Measurements from ENCODE around the gene ANKHD1.

The ANKHD1 gene

GRCh38 chr5:140401362-140402257 is at the start of gene ANKHD1:
ANKHD1 (plus strand) TSS chr5:140401833; CDS start chr5:140401968, 135 bp downstream.
- DNase-seq = peak; percentile 100

DNA sequence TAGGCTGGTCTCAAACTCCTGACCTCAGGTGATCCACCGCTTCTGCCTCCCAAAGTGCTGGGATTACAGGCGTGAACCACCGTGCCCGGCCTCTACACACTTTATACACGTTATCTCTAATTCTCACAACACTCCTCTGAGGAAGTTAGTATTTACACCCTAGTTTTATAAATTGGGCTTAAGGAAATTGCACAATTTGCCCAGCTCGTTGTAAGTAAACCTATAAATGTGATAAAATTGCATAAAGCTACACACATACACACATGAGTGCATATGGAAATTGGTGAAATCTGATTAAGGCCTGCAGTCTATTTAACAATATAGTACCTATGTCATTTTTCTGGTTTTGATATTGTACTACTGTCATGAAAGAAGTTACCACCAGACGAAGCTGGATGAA is 46.1 kb upstream of the ANKHD1 start:
- DNase-seq = no peak

DNA sequence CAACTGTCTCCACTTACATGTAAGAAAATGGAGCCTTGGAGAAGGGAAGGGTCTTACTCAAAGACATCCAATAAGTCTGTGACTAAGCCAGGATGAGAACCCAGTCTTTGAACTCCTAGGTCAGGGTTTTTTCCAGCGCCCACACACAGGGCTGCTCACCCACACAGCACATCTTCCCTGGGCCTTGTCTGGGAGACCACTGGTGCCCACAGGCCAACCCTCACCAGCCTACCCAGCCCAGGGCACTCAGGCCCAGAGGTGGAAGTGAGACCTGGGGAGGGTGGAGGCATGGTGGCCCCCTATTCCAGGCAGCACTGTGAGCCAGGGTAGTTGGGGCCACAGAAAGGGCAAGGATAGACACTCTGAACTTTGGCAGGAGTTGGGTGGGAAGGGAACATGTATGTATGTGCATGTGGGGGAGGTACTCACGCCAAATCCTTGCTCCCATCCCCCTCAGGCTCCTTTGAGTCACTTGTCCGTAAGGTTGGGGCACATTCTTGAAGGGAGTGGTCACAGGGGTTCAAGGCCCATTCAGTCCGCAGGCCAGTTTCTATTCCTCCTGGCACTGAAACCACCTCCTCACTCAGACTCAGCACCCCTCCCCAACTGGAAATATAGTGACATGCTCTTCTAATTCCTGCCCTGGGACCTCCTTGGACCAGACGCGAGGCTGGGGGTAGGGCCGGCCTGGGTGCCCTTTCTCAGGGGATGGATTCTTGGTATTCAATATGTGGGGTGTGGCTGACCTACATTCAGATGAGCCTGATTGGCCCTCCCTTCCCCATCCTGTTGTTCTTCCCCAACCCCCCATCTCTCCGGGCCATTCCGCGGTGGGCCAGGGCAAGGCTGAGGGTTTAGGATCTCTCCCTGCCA is 44.5 kb upstream of the ANKHD1 start:
- DNase-seq = peak; percentile 22 to 40

DNA sequence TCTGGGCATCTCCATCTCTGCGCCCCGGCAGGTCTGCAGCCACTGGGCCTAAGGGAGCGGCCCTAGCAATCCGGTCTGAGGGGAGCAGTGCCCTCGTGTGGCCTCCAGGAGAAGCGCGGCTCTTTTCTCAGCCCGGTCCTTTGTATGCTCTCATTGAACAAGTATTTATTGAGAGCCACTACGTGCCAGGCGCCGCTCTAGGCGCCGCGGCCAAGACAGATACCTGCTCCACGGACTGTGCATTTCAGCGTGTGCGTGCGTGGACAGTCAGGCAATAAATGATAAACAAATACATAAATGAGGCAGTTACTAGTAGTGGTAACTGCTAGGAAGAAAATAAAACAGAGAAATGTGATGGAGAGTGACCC is 43.9 kb upstream of the ANKHD1 start:
- DNase-seq = peak; percentile 65 to 91

GRCh38 chr5:140358738-140359310 is 42.8 kb upstream of the ANKHD1 start:
- DNase-seq = no peak

DNA sequence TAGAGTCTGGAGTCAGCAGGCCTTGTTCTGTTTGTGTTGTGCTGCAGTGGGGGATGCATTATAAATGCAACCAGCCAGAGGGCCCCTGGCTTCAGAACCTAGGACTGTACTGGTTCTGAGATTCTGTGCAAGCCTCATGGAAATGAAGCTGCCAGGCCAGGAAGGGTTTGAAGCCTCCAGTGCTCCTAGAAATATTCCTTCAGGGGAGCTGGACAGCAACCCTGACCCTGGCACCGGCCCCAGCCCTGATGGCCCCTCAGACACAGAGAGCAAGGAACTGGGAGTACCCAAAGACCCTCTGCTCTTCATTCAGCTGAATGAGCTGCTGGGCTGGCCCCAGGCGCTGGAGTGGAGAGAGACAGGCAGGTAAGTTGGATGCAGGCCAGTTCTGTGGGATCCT is 41.5 kb upstream of the ANKHD1 start, which contains the start of gene SLC4A9:
SLC4A9 (plus strand) TSS at position 94 of the 400 bp plus-strand sequence; CDS start at position 137, 43 bp downstream.
- DNase-seq = no peak

DNA sequence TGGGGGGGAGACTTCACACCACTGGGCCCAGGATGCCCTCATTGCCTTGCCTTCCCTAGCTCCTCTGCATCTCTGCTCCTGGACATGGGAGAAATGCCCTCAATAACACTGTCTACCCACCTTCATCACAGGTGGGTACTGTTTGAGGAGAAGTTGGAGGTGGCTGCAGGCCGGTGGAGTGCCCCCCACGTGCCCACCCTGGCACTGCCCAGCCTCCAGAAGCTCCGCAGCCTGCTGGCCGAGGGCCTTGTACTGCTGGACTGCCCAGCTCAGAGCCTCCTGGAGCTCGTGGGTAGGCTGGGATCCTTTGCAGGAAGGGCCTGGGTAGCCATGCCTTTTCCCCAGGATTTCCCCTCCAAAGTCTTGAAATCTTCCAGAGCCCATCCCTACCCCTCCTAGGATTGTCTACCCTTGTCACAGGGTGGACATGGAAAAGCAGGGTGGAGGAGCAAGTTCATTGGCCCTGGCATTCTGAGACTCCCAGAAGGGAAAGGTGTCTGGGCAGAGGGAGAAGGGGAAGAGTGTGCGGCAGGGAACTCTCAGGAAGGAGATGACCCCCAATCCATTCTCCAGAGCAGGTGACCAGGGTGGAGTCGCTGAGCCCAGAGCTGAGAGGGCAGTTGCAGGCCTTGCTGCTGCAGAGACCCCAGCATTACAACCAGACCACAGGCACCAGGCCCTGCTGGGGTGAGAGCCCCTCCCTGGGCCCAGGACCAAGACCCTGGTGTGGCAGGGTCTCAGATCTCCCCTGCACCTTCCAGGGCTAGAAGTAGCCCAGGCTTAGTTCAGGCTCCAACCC is 40.8 kb upstream of the ANKHD1 start:
- DNase-seq = no peak

DNA sequence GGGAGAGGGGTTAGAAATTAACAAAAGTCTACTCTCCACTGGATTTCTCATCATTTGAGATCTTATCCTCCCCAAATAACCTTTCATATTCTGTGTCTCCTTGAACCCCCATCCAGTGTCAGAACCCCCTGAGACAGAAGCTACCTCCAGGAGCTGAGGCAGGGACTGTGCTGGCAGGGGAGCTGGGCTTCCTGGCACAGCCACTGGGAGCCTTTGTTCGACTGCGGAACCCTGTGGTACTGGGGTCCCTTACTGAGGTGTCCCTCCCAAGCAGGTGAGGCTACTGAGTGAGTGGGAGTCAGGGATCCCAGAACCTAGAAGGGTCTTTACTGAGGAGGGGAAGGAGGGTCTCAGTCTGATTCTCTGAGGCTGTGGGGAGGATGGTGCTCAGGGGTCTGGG is 39.7 kb upstream of the ANKHD1 start:
- DNase-seq = no peak

GRCh38 chr5:140362311-140362710 is 39.3 kb upstream of the ANKHD1 start:
- DNase-seq = no peak

DNA sequence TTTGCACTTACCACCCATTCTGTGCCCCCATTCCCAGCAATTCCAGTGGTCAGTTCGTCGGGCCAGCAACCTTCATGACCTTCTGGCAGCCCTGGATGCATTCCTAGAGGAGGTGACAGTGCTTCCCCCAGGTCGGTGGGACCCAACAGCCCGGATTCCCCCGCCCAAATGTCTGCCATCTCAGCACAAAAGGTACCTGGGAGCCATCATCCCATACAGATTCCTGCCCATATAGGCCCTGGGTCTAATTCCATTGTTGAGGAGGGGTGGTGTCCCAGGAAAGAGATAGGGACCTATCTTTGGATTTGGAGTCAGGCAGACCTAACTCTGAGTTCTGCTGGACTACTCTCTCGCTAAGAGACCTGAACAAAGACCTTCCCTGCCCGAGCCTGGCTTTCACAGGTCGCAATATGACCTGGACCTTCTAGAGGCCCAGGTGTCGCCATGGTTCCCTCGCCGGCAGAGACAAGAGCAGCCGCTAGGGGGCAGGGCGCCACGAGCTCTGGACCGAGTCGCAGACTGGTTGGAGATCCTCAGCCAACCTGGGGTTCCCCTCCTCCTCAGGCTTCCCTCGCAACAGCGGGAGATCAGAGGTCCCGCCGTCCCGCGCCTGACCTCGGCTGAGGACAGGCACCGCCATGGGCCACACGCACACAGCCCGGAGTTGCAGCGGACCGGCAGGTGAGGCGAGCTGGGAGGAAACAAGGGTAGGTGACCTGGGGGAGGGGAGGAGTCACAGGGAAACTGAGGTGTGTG is 38.6 kb upstream of the ANKHD1 start:
- peak; percentile 61 to 91 for DNase-seq

DNA sequence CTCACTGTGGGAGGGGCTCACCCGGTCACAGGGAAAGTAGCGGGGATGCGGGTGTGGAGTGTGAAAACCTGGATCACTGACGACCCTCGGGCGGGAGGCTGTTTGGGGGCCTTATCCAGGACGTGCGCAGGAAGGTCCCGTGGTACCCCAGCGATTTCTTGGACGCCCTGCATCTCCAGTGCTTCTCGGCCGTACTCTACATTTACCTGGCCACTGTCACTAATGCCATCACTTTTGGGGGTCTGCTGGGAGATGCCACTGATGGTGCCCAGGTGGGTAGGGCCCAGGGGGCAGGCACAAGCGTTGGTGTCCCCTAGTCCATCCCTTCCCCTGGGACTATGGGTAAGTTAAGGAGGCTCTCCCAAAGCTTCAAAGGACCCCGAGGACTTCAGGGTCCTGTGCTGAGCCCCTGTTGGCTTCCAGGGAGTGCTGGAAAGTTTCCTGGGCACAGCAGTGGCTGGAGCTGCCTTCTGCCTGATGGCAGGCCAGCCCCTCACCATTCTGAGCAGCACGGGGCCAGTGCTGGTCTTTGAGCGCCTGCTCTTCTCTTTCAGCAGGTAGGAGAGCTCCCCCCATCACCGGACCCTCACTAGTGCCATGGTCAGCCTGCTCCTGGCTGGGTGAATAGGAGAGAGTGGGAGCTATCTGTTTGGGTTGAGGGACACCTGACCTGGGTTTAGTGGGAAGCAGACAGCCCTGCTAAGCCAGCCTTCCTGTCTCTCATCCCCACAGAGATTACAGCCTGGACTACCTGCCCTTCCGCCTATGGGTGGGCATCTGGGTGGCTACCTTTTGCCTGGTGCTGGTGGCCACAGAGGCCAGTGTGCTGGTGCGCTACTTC is 37.8 kb upstream of the ANKHD1 start:
- DNase-seq = no peak

- no peak for DNase-seq
Measured at GRCh38 chr5:140364472-140364765, 37.2 kb upstream of the ANKHD1 start.

GRCh38 chr5:140365282-140365681 is 36.4 kb upstream of the ANKHD1 start:
- no peak for DNase-seq

DNA sequence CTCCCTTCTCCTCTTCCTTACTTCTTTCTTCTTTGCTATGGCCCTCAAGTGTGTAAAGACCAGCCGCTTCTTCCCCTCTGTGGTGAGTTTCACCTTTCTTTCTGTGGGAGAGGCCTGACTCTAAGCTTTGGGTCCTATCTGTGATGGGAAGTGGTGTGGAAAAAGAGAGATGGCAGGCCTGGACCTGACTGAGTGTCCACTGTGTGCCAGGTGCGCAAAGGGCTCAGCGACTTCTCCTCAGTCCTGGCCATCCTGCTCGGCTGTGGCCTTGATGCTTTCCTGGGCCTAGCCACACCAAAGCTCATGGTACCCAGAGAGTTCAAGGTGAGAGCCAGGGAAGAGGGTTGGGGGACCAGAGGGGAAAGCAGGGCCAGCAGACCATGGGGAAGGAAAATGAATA is 35.7 kb upstream of the ANKHD1 start:
- DNase-seq = no peak

- no peak for DNase-seq
Measured at GRCh38 chr5:140366589-140367255, 34.9 kb upstream of the ANKHD1 start.

DNA sequence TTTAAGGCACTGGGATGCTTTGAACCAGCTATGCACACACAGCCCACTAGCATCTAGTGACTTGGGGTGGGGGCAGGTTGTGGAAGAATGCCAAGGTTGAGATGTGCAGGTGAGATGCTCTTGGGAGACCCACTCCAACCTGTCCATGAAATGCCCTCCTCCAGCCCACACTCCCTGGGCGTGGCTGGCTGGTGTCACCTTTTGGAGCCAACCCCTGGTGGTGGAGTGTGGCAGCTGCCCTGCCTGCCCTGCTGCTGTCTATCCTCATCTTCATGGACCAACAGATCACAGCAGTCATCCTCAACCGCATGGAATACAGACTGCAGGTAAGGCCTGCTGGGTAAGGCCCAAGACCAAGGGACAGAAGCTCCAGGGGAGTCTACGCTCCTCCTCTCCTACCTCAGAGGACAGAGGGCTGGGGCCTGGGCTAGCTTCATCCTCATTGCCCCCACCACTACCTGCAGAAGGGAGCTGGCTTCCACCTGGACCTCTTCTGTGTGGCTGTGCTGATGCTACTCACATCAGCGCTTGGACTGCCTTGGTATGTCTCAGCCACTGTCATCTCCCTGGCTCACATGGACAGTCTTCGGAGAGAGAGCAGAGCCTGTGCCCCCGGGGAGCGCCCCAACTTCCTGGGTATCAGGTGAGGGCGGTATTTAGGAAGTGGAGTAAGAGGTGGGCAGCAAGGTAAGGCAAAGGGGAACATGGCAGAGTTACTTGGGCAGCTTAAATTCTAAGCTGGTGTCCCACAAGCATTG is 34.2 kb upstream of the ANKHD1 start:
- no peak for DNase-seq

DNA sequence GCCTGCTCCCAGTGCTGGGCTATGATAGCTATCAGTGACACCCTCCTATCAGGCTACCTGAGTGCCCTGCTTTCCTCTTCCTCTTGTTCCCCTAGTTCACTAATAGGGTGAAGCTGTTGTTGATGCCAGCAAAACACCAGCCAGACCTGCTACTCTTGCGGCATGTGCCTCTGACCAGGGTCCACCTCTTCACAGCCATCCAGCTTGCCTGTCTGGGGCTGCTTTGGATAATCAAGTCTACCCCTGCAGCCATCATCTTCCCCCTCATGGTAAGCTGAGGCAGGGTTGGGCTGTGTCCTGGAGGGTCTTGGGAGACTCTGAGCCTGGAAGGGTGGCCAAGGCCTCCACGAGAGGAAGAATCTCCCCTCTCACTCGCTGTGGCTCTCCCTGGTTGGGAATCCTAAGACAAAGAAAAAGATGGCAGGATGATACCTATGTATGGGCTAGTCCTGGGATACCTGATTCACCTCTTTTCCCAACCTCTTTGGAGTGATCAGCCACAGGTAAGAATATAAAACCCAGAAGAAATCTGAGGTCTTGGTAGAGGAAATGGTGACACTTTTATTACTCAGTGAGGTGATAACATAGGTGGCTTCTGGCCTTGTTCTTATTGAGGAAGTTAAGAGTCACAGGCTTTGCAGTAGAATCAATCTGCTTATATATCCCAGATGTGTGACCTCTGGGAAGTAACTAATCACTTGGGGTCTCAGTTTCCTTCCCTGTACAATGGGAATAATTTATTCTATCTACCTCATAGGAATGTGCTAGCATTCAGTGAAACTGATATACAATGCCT is 30.1 kb upstream of the ANKHD1 start:
- DNase-seq = no peak

GRCh38 chr5:140372971-140373487 is 28.6 kb upstream of the ANKHD1 start:
- DNase-seq = peak; percentile 55 to 78

All from inflammatory macrophage treated with lipopolysaccharide for 1 hour (primary cell).